ENCODE measurements around the gene KCNJ15.
"Not testable (repeated sequence)": the region's sequence is repeated elsewhere in the genome, so short reads cannot be mapped to it uniquely, and the experiment has no call there.

The KCNJ15 gene

DNA sequence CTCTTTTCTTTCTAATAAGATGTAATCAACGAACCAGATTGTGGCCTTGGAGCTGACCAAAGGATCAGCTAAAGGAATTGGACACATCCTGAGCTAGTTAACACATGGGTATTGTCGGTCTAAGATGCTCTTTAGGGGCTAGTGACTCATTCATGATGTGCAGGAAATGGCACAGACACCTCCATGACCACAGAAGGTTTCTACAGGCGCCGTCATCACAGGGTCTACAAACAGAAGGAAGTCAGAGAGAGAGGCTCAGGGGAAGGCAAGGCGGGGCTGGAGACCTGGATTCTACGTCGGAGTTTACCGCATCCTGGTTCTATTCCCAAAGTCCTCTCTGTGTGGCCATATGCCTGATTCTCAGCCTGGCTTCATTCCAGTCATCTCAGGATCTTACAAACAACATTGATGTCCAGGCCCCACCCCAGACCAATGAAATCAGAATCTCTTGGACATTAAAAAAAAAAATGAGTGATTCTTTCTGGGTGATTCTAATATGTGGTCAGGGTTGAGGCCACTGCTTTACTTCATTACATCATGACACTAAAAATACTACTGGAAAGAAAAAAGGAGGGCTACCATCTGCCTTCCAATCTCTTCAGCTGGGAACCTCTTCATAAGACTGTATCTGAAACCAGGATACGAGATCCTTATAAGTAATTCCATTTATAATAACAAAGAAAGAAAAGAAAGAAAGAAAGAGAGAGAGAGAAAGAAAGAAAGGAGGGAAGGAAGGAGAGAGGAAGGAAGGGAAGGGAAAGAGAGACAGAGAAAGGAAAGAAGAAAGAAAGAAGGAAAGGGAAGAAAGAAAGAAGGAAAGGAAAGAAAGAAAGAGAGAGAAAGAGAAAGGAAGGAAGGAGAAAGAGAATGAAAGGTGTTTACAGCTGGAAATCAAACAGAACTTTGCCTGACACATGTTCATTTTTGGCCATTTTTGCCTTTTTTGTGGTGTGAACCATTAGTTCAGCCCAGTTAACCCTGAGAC lies 11.6 kb upstream of the KCNJ15 start:
- peak; percentile 20 for DNase-seq

DNA sequence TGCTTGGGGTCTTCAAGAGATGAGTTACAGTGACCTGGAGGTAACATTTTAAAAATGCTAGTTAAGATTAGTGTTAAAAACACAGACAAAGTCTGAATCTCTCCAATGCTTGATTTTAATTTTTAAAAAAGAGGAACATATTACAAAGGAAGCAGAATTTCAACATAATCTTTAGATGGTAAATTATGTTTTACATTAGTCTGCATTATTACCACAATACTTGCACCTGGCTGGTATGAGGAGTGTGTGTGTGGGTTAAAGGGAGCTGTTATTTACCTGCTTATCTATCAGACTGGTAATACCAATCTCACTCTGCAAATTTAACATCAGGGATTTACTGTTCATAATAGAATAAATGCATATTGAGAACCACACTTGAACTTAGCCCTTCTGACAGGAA lies 10.3 kb upstream of the KCNJ15 start:
- DNase-seq: no peak

DNA sequence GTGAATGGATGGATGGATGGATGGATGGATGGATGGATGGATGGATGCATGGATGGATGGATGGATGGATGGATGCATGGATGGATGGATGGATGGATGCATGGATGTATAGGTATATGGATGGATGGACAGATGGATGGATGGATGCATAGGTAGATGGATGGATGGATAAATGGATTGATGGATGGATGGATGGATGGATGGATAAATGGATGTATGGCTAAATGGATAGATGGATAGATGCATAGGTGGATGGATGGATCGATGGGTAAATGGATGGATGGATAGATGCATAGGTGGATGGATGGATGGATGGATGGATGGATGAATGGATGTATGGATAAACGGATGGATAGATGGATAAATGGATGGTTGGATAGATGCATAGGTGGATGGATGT lies 9.7 kb upstream of the KCNJ15 start:
- DNase-seq: not testable (repeated sequence)

DNA sequence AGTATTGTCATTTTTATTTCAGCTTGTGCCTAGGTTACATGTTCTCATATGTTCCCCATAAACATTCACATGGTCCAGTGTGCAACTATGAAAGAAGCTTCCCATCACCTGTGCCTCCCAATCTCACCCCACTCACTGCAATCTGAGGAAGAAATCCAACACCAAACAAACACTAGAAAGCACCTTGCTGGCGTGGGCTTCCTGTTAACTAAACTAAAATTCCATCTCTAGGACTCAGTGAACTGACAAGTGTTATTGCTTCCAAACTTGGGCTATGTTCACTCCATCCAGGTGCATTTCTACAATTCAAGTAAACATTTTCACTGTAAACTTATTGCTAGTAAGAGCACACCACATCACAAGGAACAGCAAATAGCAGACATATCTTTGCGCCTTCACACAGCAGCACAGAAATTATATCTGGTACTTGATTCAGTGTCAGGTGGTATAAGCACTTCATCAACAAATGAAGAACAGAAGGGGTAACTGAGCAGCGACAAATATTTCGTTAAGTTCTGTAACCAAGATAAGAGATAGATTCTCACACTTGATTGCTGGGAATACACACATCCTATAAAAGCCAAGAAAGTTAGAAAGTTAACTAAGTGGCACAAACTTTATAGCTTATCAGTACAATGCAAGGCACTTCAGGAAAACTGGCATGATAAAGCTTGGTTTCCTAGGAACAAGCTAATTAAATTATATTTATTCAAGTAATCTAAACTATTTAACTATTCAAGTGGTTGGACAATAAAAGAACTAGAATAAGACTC lies 8.9 kb upstream of the KCNJ15 start:
- DNase-seq: no peak

DNA sequence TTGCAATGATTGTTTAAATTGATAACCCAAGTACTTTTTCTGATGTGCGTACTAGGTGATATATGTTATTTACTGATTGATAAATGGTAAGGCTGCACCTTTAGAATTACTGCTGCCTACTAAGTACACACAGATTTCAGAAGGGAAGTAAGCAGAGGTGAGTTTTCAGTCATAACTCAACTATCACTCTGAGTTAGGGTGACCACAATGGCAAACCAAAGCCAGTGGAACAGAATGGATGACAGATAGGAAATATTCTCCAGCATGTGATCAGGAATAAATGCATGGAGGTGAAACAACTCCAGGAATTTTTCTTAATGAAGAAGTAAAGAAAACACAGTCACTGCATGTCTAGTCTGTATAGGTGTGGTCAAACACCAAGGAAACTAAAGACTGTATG lies 7.5 kb upstream of the KCNJ15 start:
- no peak for DNase-seq

DNA sequence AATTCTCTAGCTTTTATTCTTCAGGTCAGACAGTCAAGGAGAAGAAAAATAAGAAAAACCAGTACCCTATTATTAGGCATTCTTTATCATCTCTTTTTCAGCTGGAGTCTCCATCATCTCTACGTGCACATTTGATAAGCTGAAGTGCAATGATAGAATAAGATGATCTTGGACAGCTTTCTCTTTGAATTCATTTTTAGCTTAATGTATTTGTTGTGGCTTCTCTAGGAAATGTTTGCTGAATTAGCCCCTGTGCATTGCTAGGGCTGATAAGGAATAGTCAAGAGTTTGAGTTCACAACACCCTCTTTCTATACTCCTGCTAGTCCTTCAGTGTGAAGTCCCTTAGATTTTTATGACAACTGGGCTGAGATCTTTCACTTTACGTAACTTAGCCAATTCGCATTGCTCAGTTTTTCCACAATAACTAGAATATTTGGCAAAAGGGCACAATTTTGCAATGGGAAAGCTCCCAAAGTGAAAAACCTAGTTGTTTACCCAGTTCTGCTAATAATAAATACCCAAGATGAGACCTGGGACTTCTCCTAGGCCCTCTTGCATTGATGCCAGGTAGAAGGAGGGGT lies 7.0 kb upstream of the KCNJ15 start:
- DNase-seq: no peak

DNA sequence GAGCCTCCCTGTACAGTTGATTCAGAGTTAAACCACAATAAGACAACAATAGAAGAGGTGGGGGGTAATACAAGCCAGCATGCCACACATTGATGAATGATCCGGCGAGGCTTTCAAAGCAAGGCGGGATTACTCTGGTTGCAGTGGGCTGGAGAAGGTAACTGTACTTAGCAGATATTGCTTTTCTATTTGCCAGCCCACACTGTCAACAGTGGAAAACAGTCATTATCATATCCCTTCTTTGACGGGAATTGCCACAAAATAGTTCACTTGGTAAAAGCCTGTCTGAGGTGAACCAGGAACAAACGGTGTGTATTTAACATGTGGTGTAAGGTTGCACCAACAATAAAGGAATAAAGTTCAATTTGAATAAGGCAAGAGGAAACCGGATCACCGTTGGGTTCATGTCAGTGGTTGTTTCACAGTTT lies 5.8 kb upstream of the KCNJ15 start:
- DNase-seq: no peak

GRCh38 chr21:38254970-38255369 lies 1.8 kb upstream of the KCNJ15 start:
- DNase-seq: no peak

DNA sequence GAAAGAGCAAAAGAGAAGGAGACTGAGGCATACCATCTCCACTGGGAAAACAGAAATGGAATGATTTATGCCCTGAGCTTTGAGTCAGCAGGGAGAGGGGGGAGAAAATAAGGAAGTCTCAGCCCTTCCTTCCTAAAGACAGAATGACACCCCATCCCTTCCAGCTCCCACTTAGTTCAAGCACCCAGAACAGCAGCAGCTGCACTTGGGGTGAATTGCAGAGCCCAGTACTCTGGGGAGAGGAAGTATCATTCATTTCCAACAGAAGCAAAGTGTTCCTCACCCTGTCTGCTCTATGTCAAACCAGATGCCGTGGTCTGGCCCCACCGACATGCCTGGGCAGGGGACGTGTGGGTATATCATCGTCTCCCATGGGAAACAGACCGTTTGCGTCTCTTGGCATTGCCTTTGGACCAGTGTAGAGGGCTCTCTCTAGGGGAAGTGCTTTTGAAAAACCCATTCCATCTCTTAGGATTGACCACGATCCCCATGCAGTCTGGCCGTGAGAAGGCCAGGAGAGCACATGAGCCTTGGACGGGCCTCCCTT lies 1.1 kb upstream of the KCNJ15 start:
- DNase-seq: no peak

DNA sequence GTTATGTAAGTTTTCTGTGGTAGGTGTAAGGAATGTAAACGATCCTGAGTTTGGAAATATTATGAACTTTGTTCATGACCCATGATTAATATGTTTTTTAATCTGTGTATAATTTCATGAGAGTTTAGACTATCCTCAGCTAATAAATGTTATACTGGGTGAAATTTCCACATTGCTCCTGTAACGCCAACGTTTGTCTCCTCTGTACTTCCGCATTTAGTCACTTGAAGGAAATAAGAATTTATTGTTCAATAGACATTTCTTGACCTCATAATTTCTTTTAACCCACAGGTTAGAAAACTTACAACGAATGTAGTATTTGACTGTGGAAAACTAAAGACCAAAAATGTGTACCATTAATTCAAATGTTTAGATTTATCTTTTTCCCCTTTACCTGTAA lies 876 bp downstream of the KCNJ15 start:
- no peak for DNase-seq

- peak; percentile 47 for DNase-seq
Observed at GRCh38 chr21:38258521-38259485, 2.0 kb downstream of the KCNJ15 start.

- no peak for DNase-seq
Observed at GRCh38 chr21:38259665-38260064, 2.9 kb downstream of the KCNJ15 start.

GRCh38 chr21:38260426-38260825 lies 3.6 kb downstream of the KCNJ15 start:
- no peak for DNase-seq

DNA sequence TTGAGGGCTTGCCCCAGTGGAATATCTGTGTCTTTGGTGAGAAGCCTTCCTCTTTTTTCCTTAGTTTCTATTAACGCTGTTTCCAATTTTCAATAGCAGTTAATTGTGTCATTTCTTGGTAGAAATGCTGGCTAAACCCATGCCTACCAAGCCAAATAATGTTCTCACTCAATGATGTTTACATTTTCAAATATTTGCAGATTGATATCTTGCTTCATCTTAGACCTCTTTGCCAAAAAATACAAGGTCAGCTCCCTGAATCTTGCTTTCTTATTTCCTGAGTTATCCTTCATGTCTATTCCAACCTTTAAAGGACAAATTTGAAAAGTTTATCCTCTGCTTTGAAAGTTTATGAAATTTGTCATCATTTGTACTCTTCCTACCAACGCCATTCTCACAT lies 5.1 kb downstream of the KCNJ15 start:
- DNase-seq: no peak

DNA sequence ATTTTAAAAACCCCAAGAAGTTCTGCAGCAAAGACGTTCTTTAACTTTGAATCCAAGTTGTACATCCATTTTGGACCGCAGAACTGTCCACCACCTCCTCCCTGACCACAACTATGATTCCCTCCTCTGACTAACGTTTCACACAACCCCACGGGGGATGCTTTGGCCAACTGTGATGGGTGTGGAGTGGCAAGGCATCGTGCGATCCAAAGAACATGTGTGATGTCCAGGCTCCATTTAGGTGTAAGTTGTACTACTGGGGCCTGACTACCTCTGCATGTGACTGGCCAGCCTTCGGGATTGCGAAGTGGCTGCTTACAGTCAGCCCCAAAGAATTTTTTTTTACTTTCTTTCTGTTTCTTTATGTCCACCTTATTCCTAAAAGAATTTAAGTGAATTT lies 6.7 kb downstream of the KCNJ15 start:
- DNase-seq: no peak

DNA sequence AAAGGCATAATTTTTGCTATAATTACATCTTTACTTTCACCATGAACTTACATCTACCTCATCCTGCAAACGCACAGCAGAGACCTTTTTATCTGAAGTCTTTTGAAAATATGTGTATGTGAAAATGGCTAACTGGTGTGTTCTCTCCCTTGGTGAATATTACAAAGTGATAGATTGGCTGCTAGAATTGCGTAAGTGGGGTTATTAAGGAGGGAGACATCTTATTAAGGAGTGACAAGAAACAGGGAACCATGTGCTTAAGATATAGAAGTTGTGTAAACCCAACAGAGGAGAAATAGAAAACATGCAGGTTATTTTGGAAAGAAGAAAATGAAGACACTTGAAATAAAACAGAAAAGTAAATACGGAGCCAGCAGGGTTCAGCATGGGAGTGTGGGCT lies 7.8 kb downstream of the KCNJ15 start:
- DNase-seq: no peak

DNA sequence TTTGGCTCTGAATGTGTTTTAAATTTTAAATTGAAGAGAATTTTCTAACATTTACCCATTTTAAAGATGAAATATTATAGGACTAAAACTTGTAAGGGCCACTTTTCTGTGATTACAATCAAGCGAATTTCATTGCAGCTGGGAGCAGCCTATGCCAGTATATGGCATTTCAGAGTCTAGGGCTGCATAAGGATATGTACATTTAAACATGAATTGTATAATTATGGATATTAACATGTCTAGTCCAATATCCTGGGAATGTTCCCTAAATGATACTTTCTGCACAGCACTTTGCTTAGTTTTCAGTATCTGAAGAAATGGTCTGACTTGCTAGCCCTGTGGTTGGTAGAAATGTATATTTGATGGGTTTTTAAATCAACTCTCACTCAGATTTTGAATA lies 8.4 kb downstream of the KCNJ15 start:
- no peak for DNase-seq

- no peak for DNase-seq
Observed at GRCh38 chr21:38266732-38267131, 9.9 kb downstream of the KCNJ15 start.

DNA sequence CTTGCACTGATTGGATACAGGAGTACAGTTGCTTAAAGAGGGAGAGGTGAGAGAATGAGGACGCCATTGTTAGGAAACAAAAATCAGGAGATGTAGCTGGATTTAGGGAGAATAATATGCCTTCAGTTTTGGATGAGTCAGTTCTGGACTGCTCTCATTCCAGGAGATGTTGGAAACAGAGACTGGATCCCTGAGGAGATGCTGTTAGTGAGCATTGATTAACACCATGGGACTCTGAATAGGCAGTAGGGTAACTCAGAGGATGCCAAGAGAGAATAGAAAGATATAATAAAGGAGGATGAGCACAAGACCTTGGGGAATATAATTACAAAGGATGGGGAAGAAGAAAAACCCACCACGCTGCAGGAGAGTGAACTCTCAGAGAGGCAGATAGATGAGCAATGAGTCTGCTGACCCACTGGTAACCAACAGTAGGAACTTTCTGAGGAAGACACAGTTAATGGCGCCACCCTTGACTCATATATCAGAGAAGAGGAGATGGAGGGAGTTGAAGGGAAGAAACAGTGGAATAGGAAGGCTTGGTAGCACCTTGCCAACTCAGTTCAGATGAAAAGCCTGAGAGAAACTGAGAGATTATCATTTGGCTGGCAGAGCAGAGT lies 10.5 kb downstream of the KCNJ15 start:
- DNase-seq: no peak

- no peak for DNase-seq
Observed at GRCh38 chr21:38267991-38268863, 11.4 kb downstream of the KCNJ15 start.
